HepG2 (cell line): ENCODE results near the gene NABP2. TPM values are rescaled to one million over a fixed set of nuclear protein-coding genes. Genes with fewer than 3 reads are reported as not detected.

Experiments used
- ATAC-seq: fragments of 200-7000 bp; cut with Tn5 transposase; 3 replicates; pipeline ENCODE4 v1.9.1; 2020; ENCODE audit warnings: mild to moderate bottlenecking, moderate library complexity
- BruUV-seq: library from RNA; stranded (reverse); fragments of 400-500 nt; replicated peaks from 2 replicates; lab custom pipeline; 2021; lab: Mats Ljungman, UMichigan
- CTCF ChIA-PET: fragments of 300-600 bp; formaldehyde crosslinking; extraction: SDS; loops from one replicate; lab custom pipeline; 2021; ENCODE audit warnings: low total read pairs, inconsistent platforms, low intra/inter-chr PET ratio; lab: Yijun Ruan, JAX
- POLR2A ChIA-PET: fragments of 350-600 bp; sonication (Branson Sonifier 250); formaldehyde crosslinking; loops from one replicate; lab custom pipeline; 2020; ENCODE audit warnings: antibody characterized with exemption, inconsistent platforms; lab: Yijun Ruan, JAX
- DNase-seq: peaks from one replicate; pipeline ENCODE4 v3.0.0-alpha.2; 2015; ENCODE audit warnings: low spot score
- FAIRE-seq: peaks from 3 replicates; lab custom pipeline; 2011; peaks lifted over from hg19 to GRCh38; lab: Jason Lieb, UNC
- H2AFZ ChIP-seq: one replicate; pipeline ENCODE4 v1.6.1; 2011; ENCODE audit warnings: low read length, inconsistent platforms
- H3K27ac ChIP-seq: fragments of 300-600 bp; 3 replicates; pipeline ENCODE4 v1.8.0; 2011; ENCODE audit warnings: mixed run types, mild to moderate bottlenecking, mixed read lengths, low read length, inconsistent platforms; ENCODE audit not compliant: insufficient read depth; ENCODE audit errors: extremely low read length
- H3K27me3 ChIP-seq, 2 experiments: fragments of 200-600 bp in 1 of 2; 2 replicates in 1 of 2; 3 replicates in 1 of 2; pipeline versions ENCODE4 v1.6.0 to v1.8.0; 2011; ENCODE audit warnings: low read length in 2 of 2, mild to moderate bottlenecking in 2 of 2, moderate library complexity in 2 of 2, inconsistent platforms in 1 of 2; ENCODE audit not compliant: insufficient read depth in 2 of 2, control insufficient read depth in 1 of 2
- H3K36me3 ChIP-seq, 2 experiments: fragments of 200-600 bp in 1 of 2; replicated peaks in 1 of 2; 2 replicates in 1 of 2; 3 replicates in 1 of 2; pipeline versions ENCODE4 v1.5.1 to v1.8.0; 2011; ENCODE audit warnings: low read length in 2 of 2, inconsistent platforms in 1 of 2; ENCODE audit not compliant: insufficient read depth in 2 of 2, control insufficient read depth in 1 of 2
- H3K4me1 ChIP-seq: 2 replicates; pipeline ENCODE4 v1.5.1; 2012; ENCODE audit warnings: low read length, inconsistent platforms; ENCODE audit not compliant: insufficient read depth
- H3K4me2 ChIP-seq: 2 replicates; pipeline ENCODE4 v1.6.0; 2011; ENCODE audit warnings: low read depth, low read length, inconsistent platforms
- H3K4me3 ChIP-seq, 3 experiments: fragments of 200-600 bp in 1 of 3; sonication (generic), shearing (Covaris generic) in 1 of 3; replicated peaks in 1 of 3; 2 replicates each; pipeline ENCODE4 v1.5.1; 2011 to 2016; ENCODE audit warnings: low read length in 3 of 3, inconsistent platforms in 2 of 3, low read depth in 2 of 3, mild to moderate bottlenecking in 2 of 3, control low read depth in 1 of 3, mixed read lengths in 1 of 3; ENCODE audit not compliant: insufficient read depth in 1 of 3
- H3K79me2 ChIP-seq: one replicate; pipeline ENCODE4 v1.6.1; 2011; ENCODE audit warnings: low read length, inconsistent platforms; ENCODE audit not compliant: insufficient read depth
- H3K9ac ChIP-seq: 2 replicates; pipeline ENCODE4 v1.6.0; 2011; ENCODE audit warnings: mild to moderate bottlenecking, low read depth, low read length, inconsistent platforms; ENCODE audit not compliant: insufficient read depth
- H3K9me3 ChIP-seq: 2 replicates; pipeline ENCODE4 v1.5.1; 2012; ENCODE audit warnings: mild to moderate bottlenecking, low read length
- H4K20me1 ChIP-seq: 2 replicates; pipeline ENCODE4 v1.6.0; 2011; ENCODE audit warnings: inconsistent platforms, mild to moderate bottlenecking, low read length, moderate library complexity; ENCODE audit not compliant: insufficient read depth
- CBX5 ChIP-seq: sonication (generic); formaldehyde crosslinking; IDR thresholded peaks from 2 replicates; pipeline ENCODE4 v1.4.0; 2020; ENCODE audit warnings: missing genetic modification reagents, borderline replicate concordance
- HMG20B ChIP-seq: conservative IDR thresholded peaks from 2 replicates; pipeline ENCODE4 v1.6.1; 2016; ENCODE audit warnings: missing genetic modification reagents, missing compliant biosample characterization
- MIXL1 ChIP-seq: IDR thresholded peaks from 2 replicates; pipeline ENCODE4 v1.6.1; 2016
- POLR2AphosphoS2 ChIP-seq: IDR thresholded peaks from 2 replicates; pipeline ENCODE4 v1.6.1; 2011; ENCODE audit warnings: low read depth, low read length, improper control_type of control experiment
- RBAK ChIP-seq: sonication (generic); formaldehyde crosslinking; IDR thresholded peaks from 2 replicates; pipeline ENCODE4 v1.5.1; 2020; ENCODE audit warnings: mild to moderate bottlenecking, missing genetic modification reagents
- RBFOX2 ChIP-seq: fragments of 200-400 bp; formaldehyde crosslinking; IDR thresholded peaks from 2 replicates; pipeline ENCODE4 v1.6.1; 2017; ENCODE audit warnings: low read depth, mild to moderate bottlenecking, low read length
- RXRA ChIP-seq: sonication (generic); formaldehyde crosslinking; IDR thresholded peaks from 2 replicates; pipeline ENCODE4 v1.5.1; 2020; ENCODE audit warnings: missing genetic modification reagents
- ZBTB21 ChIP-seq: sonication (generic); formaldehyde crosslinking; IDR thresholded peaks from 2 replicates; pipeline ENCODE4 v1.4.0; 2020; ENCODE audit warnings: missing genetic modification reagents
- ZNF136 ChIP-seq: sonication (generic); formaldehyde crosslinking; IDR thresholded peaks from 2 replicates; pipeline ENCODE4 v1.8.1; 2022; ENCODE audit warnings: low read depth, mild to moderate bottlenecking, moderate library complexity, missing genetic modification reagents
- ZNF17 ChIP-seq: sonication (generic); formaldehyde crosslinking; IDR thresholded peaks from 2 replicates; pipeline ENCODE4 v1.5.0; 2020; ENCODE audit warnings: mild to moderate bottlenecking, missing genetic modification reagents
- ZNF557 ChIP-seq: sonication (generic); formaldehyde crosslinking; IDR thresholded peaks from 2 replicates; pipeline ENCODE4 v1.4.0; 2020; ENCODE audit warnings: missing genetic modification reagents
- ZNF644 ChIP-seq: IDR thresholded peaks from 2 replicates; pipeline ENCODE4 v1.6.1; 2016; ENCODE audit warnings: low read depth
- WGBS: methylation state at CpG from one replicate; pipeline ENCODE4 v1.1.6; 2017; ENCODE audit warnings: low lambda C conversion rate; 5-methylcytosine and 5-hydroxymethylcytosine counted together
- in situ Hi-C: cut with HindIII; loops from 2 replicates; pipeline ENCODE4 v1.10.0; 2017; ENCODE audit warnings: low pct_unique_long_range_greater_than_20kb; ENCODE audit not compliant: extremely low pct_ligation_motif_present
- intact Hi-C: fragments of 100-400 bp; cut with micrococcal nuclease; formaldehyde crosslinking; loops from one replicate; pipeline ENCODE4 v1.10.0; 2022; ENCODE audit not compliant: unreplicated experiment
- polyA plus RNA-seq, 8 experiments: library from polyadenylated mRNA; depleted of rRNA in 3 of 8; stranded (reverse) in 7 of 8; unstranded in 1 of 8; fragments of >200 nt; fragmentation: Illumina TruSeq in 4 of 8; extraction: Trizol in 4 of 8; gene quantifications; 2 replicates each; pipeline versions ENCODE4 v1.2.1 to v1.2.3, GENCODE V29; 2011 to 2016; ENCODE audit warnings: low read depth in 4 of 8, missing spikeins in 1 of 8, mixed read lengths in 1 of 8; ENCODE audit not compliant: insufficient read depth in 1 of 8
- total RNA-seq, 5 experiments: library from RNA; depleted of rRNA; stranded (reverse); fragments of >200 nt; fragmentation: Illumina TruSeq; extraction: Trizol; gene quantifications; 2 replicates each; pipeline ENCODE4 v1.2.3, GENCODE V29; 2016; ENCODE audit warnings: low read depth in 1 of 5
- TF ChIP-seq, protein P1 (sequence below): sonication (generic); formaldehyde crosslinking; IDR thresholded peaks from 2 replicates; pipeline ENCODE4 v1.9.0; 2021; ENCODE audit warnings: missing genetic modification reagents, mild to moderate bottlenecking, borderline replicate concordance
- TF ChIP-seq, protein P2 (sequence below): sonication (generic); formaldehyde crosslinking; IDR thresholded peaks from 2 replicates; pipeline ENCODE4 v1.5.0; 2020; ENCODE audit warnings: mild to moderate bottlenecking, missing genetic modification reagents
- TF ChIP-seq, protein P3 (sequence below): sonication (generic); formaldehyde crosslinking; IDR thresholded peaks from 2 replicates; pipeline ENCODE4 v1.4.0; 2020; ENCODE audit warnings: missing genetic modification reagents
- TF ChIP-seq, protein P4 (sequence below): sonication (generic); formaldehyde crosslinking; IDR thresholded peaks from 2 replicates; pipeline ENCODE4 v1.5.0; 2020; ENCODE audit warnings: missing genetic modification reagents, mild to moderate bottlenecking, borderline replicate concordance

Gene NABP2
- total and polyA plus RNA-seq, 2 of the 13 experiments (the other 11 are each of a cell fraction or from before 2014, with no cell fraction given): 33.2 to 35.5 TPM

DNA sequence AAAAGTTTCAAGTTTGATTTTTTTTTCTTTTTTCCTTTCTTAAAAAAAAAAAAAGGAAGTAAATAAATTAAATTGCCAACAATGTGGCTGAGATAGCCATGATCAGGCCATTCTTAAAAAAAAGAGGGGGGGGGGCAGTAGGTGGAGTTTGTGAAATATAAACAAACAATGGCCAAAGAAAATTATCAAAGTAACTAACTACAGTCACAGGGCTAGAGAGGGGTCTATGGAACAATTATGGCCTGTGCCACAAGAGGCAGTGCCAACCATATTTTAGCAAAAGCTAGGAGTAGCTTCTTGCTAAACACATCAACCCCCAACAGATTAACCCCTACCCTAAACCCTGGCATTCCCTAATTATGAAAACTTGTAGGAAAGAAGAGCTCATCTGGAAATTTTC lies 18.7 kb upstream of the NABP2 start (continued):
- TF ChIP-seq ZBTB21: no peak
- TF ChIP-seq, protein P1, sequence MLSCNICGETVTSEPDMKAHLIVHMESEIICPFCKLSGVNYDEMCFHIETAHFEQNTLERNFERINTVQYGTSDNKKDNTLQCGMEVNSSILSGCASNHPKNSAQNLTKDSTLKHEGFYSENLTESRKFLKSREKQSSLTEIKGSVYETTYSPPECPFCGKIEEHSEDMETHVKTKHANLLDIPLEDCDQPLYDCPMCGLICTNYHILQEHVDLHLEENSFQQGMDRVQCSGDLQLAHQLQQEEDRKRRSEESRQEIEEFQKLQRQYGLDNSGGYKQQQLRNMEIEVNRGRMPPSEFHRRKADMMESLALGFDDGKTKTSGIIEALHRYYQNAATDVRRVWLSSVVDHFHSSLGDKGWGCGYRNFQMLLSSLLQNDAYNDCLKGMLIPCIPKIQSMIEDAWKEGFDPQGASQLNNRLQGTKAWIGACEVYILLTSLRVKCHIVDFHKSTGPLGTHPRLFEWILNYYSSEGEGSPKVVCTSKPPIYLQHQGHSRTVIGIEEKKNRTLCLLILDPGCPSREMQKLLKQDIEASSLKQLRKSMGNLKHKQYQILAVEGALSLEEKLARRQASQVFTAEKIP (CRISPR knock-in tag): no peak
- no peak for TF ChIP-seq ZNF557 (CRISPR knock-in tag)
- TF ChIP-seq, protein P2, sequence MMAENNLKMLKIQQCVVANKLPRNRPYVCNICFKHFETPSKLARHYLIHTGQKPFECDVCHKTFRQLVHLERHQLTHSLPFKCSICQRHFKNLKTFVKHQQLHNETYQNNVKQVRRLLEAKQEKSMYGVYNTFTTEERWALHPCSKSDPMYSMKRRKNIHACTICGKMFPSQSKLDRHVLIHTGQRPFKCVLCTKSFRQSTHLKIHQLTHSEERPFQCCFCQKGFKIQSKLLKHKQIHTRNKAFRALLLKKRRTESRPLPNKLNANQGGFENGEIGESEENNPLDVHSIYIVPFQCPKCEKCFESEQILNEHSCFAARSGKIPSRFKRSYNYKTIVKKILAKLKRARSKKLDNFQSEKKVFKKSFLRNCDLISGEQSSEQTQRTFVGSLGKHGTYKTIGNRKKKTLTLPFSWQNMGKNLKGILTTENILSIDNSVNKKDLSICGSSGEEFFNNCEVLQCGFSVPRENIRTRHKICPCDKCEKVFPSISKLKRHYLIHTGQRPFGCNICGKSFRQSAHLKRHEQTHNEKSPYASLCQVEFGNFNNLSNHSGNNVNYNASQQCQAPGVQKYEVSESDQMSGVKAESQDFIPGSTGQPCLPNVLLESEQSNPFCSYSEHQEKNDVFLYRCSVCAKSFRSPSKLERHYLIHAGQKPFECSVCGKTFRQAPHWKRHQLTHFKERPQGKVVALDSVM (CRISPR knock-in tag): no peak
- TF ChIP-seq RBFOX2: no peak

DNA sequence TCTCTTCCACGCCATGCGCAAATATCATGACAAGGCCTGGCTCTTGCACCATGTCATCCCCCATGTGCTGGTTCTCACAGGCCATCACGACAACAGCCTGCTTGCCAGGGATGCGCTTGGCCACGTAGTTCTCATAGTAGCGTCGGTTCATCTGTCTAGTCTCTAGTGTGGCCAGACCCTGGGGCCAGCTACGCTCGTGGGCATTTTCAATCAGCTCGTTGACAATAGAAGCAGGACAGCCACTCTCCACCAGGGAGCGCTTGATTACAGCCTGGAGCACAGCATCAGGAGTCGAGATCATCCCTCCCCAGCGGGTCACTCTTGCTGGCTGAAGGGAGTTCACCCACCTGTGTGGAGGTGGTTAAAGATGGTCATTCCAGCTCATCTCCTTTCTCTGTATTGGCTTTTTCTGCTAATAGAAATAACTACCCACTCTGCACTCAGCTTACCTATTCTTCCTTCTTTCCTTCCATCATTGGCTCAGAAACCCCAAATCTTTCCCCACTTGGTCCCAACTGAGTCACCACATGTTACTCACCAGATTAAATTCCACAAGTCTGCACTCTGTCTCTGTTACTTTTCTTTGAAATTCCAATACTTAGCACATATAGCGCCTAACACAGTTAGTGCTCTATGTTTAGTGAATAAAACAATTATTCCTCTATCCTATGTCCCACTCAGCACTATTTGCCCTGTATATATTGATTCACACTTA lies 17.5 kb upstream of the NABP2 start:
- DNase-seq: peak; percentile 56
- TF ChIP-seq RBAK: no peak
- TF ChIP-seq HMG20B: no peak
- TF ChIP-seq RXRA (CRISPR knock-in tag): no peak
- TF ChIP-seq ZNF136 (CRISPR knock-in tag): no peak
- TF ChIP-seq ZNF17: no peak
- no peak for TF ChIP-seq CBX5 (CRISPR knock-in tag)
- TF ChIP-seq MIXL1: no peak
- TF ChIP-seq, protein P3, sequence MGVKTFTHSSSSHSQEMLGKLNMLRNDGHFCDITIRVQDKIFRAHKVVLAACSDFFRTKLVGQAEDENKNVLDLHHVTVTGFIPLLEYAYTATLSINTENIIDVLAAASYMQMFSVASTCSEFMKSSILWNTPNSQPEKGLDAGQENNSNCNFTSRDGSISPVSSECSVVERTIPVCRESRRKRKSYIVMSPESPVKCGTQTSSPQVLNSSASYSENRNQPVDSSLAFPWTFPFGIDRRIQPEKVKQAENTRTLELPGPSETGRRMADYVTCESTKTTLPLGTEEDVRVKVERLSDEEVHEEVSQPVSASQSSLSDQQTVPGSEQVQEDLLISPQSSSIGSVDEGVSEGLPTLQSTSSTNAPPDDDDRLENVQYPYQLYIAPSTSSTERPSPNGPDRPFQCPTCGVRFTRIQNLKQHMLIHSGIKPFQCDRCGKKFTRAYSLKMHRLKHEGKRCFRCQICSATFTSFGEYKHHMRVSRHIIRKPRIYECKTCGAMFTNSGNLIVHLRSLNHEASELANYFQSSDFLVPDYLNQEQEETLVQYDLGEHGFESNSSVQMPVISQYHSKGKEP: no peak
- no peak for TF ChIP-seq ZNF644 (CRISPR knock-in tag)
- TF ChIP-seq, protein P4, sequence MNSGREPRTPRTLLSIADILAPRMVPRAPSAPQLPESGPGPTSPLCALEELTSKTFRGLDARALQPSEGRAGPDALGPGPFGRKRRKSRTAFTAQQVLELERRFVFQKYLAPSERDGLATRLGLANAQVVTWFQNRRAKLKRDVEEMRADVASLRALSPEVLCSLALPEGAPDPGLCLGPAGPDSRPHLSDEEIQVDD: no peak
- no peak for TF ChIP-seq POLR2AphosphoS2

More for the DNA sequence above, 17.5 kb upstream of the NABP2 start:
- 76% methylated on average over 11 of the region's 14 CpGs for WGBS
- ChIA-PET CTCF (interaction anchor here (1.3 to 1.7 kb wide), 2 partner anchors 17 to 52 kb away, joined by 5 to 15 read pairs; partner anchors contain the start of genes ANKRD52 and NABP2), POLR2A (interaction anchor here (0.7 to 3.6 kb wide), 9 partner anchors 9 to 154 kb away, joined by 3 to 34 read pairs (median 5); partner anchors contain the start of genes ANKRD52, COQ10A, RNF41 and STAT2)
- H4K20me1 ChIP-seq: no peaks in the 10 kb centered on the region
- intact Hi-C loops (loop anchor here (2.0 kb wide), 1 partner anchor 14 kb away; the partner anchor contains the start of gene RNF41), in situ Hi-C loops (no loop called here)
- FAIRE-seq (peak; percentile 87), ATAC-seq (peak; percentile 96)
- no peaks in the 10 kb centered on the region for H3K27me3 ChIP-seq
- no peak overlapping the region for H3K27ac ChIP-seq
- no peaks in the 10 kb centered on the region for H3K4me1 ChIP-seq
- H3K79me2 ChIP-seq: no peaks in the 10 kb centered on the region
- no peak overlapping the region for H3K9ac ChIP-seq
- H3K36me3 ChIP-seq: peaks cover 23 to 51% of the 10 kb centered on the region in 2 experiments
- no peak overlapping the region for H3K4me3 ChIP-seq
- no peak overlapping the region for H3K4me2 ChIP-seq
- BruUV-seq: no TSS peak
- no peaks in the 10 kb centered on the region for H3K9me3 ChIP-seq
- no peak overlapping the region for H2AFZ ChIP-seq
